ENCODE measurements around the gene MCRIP2.

The MCRIP2 gene

DNA sequence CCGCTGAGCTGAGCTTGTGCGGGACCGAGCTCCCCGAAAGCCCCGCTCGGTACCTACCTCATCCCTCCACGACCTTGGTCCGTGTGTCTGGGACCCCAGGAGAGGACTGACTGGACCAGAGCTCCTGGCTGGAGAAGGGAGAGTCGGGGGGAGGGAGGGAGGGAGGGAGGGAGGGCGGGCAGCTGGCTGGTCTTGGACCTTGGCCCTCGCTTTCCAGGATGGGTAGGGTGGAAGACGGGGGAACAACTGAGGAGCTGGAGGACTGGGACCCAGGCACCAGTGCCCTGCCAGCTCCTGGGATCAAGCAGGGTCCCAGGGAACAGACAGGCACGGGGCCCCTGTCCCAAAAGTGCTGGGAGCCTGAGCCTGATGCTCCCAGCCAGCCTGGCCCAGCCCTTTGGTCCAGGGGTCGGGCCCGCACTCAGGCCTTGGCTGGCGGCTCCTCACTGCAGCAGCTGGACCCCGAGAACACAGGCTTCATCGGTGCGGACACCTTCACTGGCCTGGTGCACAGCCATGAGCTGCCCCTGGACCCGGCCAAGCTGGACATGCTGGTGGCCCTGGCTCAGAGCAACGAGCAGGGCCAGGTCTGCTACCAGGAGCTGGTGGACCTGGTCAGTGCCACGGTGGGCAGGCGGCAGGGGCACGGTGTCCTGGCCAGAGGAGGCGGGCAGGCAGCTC, 34.4 kb downstream of the MCRIP2 start:
- Histone ChIP-seq H3K36me3 (ENCODE audit: control insufficient read depth, insufficient read depth, low read length) (peaks cover 29% of the 10 kb centered on the region), H3K27ac (ENCODE audit: insufficient read depth, low read length, poor library complexity, severe bottlenecking) (no peak overlapping the region), H3K27me3 (replicated peaks; ENCODE audit: control insufficient read depth, insufficient read depth, low read length, poor library complexity, severe bottlenecking) (no peaks in the 10 kb centered on the region), H3K4me3 (ENCODE audit: insufficient read depth, low read depth, low read length, poor library complexity, severe bottlenecking) (no peak overlapping the region), H3K4me1 (ENCODE audit: control insufficient read depth, insufficient read depth, low read length, poor library complexity, severe bottlenecking) (peaks cover 31% of the 10 kb centered on the region), H3K9me3 (ENCODE audit: control insufficient read depth, low read length) (no peaks in the 10 kb centered on the region)
- DNase-seq, result no peak

DNA sequence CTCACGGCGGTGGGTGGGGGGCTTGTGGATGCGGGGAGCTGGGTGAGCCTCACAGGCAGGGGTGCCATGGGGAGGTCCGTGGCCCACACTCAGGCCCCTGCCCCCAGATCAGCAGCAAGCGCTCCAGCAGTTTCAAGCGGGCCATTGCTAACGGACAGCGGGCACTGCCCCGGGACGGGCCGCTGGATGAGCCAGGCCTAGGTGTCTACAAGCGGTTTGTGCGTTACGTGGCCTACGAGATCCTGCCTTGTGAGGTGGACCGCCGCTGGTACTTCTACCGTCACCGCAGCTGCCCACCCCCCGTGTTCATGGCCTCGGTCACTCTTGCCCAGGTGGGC, 34.9 kb downstream of the MCRIP2 start:
- H3K4me1 ChIP-seq (ENCODE audit: control insufficient read depth, insufficient read depth, low read length, poor library complexity, severe bottlenecking), result peaks cover 35% of the 10 kb centered on the region
- H3K4me3 ChIP-seq (ENCODE audit: insufficient read depth, low read depth, low read length, poor library complexity, severe bottlenecking), result no peak overlapping the region
- H3K9me3 ChIP-seq (ENCODE audit: control insufficient read depth, low read length), result no peaks in the 10 kb centered on the region
- no peak for DNase-seq
- no peak overlapping the region for H3K27ac ChIP-seq (ENCODE audit: insufficient read depth, low read length, poor library complexity, severe bottlenecking)
- no peaks in the 10 kb centered on the region for H3K27me3 ChIP-seq (replicated peaks; ENCODE audit: control insufficient read depth, insufficient read depth, low read length, poor library complexity, severe bottlenecking)
- H3K36me3 ChIP-seq (ENCODE audit: control insufficient read depth, insufficient read depth, low read length), result peaks cover 26% of the 10 kb centered on the region

DNA sequence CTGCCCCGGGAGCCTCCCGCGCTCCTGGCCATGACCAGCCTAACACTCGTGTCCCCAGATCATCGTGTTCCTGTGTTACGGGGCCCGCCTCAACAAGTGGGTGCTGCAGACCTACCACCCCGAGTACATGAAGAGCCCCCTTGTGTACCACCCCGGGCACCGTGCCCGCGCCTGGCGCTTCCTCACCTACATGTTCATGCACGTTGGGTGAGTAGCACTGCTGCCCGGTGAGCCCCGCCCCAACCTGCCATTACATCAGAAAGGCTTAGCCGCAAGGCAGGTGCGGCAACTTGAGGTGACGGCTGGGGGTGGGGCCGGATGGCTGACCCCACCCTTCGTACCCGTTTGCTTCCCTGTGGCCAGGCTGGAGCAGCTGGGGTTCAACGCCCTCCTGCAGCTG, 35.3 kb downstream of the MCRIP2 start:
- Histone ChIP-seq H3K27ac (ENCODE audit: insufficient read depth, low read length, poor library complexity, severe bottlenecking) (no peak overlapping the region), H3K9me3 (ENCODE audit: control insufficient read depth, low read length) (no peaks in the 10 kb centered on the region), H3K4me3 (ENCODE audit: insufficient read depth, low read depth, low read length, poor library complexity, severe bottlenecking) (no peak overlapping the region), H3K36me3 (ENCODE audit: control insufficient read depth, insufficient read depth, low read length) (peaks cover 26% of the 10 kb centered on the region), H3K4me1 (ENCODE audit: control insufficient read depth, insufficient read depth, low read length, poor library complexity, severe bottlenecking) (peaks cover 35% of the 10 kb centered on the region), H3K27me3 (replicated peaks; ENCODE audit: control insufficient read depth, insufficient read depth, low read length, poor library complexity, severe bottlenecking) (no peaks in the 10 kb centered on the region)
- DNase-seq, result peak in 2 of 3 donors; percentile 28 to 40

DNA sequence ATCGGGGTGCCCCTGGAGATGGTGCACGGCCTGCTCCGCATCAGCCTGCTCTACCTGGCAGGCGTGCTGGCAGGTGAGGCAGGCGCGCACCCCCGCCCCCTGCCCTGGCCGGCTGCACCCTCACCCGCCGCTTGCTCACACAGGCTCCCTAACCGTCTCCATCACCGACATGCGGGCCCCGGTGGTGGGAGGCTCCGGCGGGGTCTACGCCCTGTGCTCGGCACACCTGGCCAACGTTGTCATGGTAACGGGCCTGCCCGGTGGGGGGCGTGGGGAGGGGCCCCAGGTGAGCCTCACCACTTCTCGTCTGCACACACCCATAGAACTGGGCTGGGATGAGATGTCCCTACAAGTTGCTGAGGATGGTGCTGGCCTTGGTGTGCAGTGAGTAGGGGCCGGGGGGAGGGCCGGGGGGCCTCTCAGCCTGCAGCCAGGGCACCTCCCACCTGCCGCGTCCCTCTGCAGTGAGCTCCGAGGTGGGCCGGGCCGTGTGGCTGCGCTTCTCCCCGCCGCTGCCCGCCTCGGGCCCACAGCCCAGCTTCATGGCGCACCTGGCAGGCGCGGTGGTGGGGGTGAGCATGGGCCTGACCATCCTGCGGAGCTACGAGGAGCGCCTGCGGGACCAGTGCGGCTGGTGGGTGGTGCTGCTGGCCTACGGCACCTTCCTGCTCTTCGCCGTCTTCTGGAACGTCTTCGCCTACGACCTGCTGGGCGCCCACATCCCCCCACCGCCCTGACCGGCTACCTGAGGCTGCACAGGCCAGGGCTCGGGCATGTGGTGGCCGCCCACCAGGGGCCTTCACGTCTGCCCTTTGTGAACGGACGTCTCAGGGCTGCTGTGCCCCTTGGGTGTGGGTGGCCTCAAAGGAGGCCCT, 35.9 kb downstream of the MCRIP2 start:
- Histone ChIP-seq H3K4me1 (ENCODE audit: control insufficient read depth, insufficient read depth, low read length, poor library complexity, severe bottlenecking) (peaks cover 35% of the 10 kb centered on the region), H3K27me3 (replicated peaks; ENCODE audit: control insufficient read depth, insufficient read depth, low read length, poor library complexity, severe bottlenecking) (no peaks in the 10 kb centered on the region), H3K9me3 (ENCODE audit: control insufficient read depth, low read length) (no peaks in the 10 kb centered on the region), H3K27ac (ENCODE audit: insufficient read depth, low read length, poor library complexity, severe bottlenecking) (no peak overlapping the region), H3K4me3 (ENCODE audit: insufficient read depth, low read depth, low read length, poor library complexity, severe bottlenecking) (no peak overlapping the region), H3K36me3 (ENCODE audit: control insufficient read depth, insufficient read depth, low read length) (peaks cover 23% of the 10 kb centered on the region)
- no peak for DNase-seq

DNA sequence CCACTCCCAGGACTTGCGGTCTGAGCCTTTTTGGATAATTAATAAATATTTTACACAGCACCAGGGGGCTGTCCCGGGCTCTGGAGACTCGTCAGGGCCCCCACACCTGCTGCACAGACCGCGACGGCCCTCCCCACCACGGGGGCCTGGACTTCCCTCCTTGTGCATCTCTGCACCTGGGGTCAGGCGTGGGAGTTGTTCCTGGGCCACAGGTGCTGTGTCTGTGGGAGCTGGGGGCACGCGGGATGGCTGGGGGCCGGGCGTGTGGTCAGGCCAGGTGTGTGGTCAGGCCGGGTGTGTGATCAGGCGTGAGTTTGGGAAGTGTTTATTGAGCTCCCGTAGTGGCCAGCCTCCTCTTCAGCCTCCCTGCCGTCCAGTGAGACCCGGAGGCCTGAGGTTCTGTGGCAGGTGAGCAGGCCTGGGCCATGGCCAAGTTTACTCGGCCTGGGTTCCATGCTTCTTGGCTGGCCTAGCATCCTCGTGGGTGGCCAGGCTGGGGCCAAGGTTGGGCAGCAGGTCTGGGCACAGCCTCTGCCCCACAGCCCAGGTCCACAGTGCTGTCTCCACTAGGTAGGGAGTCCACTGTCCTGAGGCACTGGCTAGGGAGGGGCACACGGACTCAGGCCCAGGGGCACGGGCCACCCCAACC, 36.7 kb downstream of the MCRIP2 start:
- Histone ChIP-seq H3K4me3 (ENCODE audit: insufficient read depth, low read depth, low read length, poor library complexity, severe bottlenecking) (no peak overlapping the region), H3K27ac (ENCODE audit: insufficient read depth, low read length, poor library complexity, severe bottlenecking) (no peak overlapping the region), H3K27me3 (replicated peaks; ENCODE audit: control insufficient read depth, insufficient read depth, low read length, poor library complexity, severe bottlenecking) (no peaks in the 10 kb centered on the region), H3K4me1 (ENCODE audit: control insufficient read depth, insufficient read depth, low read length, poor library complexity, severe bottlenecking) (peaks cover 42% of the 10 kb centered on the region), H3K36me3 (ENCODE audit: control insufficient read depth, insufficient read depth, low read length) (peaks cover 16% of the 10 kb centered on the region), H3K9me3 (ENCODE audit: control insufficient read depth, low read length) (no peaks in the 10 kb centered on the region)
- no peak for DNase-seq

DNA sequence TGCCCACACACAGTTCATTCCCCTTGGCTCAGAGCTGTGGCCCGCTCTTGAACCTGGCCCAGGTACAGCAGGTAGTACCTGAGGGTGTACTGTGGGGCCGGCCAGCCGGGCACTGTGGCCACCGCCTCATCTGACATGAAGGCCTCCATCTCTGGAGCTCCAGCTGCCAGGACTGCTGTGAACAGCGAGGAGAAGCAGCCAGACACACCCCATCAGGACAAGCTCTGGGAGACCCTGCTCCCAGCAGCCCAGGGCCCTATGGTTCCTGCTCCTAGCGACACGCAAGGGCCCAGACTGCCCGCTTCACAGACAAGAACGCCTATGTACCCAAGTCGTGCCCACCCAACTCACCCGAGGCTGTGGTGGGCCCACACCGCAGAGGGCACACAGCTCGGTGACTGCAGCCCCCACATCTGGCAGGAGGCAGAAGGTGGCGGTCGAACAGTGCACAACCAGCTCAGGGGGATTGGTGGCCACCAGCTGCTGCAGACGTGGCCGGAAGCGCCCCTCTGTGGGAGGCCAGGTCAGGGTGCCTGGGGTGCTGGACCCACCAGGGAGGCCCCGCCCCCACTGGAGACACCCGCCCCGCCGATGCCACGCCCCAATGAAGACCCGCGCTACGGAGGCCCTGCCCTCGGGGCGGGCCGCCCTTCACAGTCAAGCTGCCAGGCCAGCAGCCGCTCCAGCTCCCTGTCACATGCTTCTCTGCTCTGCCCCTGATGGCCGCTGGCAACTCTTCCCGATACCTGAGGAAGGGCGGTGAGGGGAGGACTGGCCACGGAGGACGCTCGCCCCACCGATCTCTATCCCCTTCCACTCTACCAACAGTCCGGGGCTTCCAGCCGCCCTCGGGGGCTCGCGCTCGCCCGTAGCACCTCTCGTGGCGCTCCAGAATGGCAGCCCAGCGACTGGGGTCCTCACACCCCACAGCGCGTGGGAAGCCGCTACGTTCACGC, 37.5 kb downstream of the MCRIP2 start:
- Histone ChIP-seq H3K27me3 (replicated peaks; ENCODE audit: control insufficient read depth, insufficient read depth, low read length, poor library complexity, severe bottlenecking) (no peaks in the 10 kb centered on the region), H3K27ac (ENCODE audit: insufficient read depth, low read length, poor library complexity, severe bottlenecking) (peak overlapping the region; percentile 53), H3K9me3 (ENCODE audit: control insufficient read depth, low read length) (no peaks in the 10 kb centered on the region), H3K4me1 (ENCODE audit: control insufficient read depth, insufficient read depth, low read length, poor library complexity, severe bottlenecking) (peaks cover 47% of the 10 kb centered on the region), H3K36me3 (ENCODE audit: control insufficient read depth, insufficient read depth, low read length) (peaks cover 10% of the 10 kb centered on the region), H3K4me3 (ENCODE audit: insufficient read depth, low read depth, low read length, poor library complexity, severe bottlenecking) (peak overlapping the region; percentile 49)
- peak; percentile 29 to 50 (median 34) for DNase-seq

DNA sequence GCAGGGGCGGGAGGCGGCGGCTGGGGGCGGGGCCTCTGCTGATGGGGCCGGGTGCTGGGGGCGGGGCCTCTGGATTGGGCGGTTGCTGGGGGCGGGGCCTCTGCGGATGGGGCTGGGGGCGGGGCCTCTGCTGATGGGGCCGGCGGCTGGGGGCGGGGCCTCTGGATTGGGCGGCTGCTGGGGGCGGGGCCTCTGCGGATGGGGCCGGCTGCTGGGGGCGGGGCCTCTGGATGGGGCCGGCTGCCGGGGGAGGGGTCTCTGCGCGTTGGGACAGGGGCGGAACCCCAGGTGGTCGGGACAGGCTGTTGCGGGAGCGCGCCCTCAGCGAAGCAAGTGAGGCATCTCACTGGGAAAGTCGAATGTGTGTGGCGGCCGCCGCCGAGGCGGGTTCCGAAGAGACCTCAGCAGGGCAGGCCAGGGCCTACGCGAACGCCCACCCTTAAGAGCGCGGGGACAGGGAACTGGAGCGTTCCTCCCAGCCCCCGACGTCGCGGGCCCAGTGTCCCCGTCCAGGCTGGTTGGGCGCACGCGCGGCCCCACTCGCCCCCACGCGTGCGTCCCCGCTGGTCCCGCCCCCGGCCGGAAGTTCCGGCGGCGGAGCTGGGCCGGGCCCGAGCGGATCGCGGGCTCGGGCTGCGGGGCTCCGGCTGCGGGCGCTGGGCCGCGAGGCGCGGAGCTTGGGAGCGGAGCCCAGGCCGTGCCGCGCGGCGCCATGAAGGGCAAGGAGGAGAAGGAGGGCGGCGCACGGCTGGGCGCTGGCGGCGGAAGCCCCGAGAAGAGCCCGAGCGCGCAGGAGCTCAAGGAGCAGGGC, 38.4 kb downstream of the MCRIP2 start, which contains the start of gene STUB1:
Gene STUB1 (plus strand): TSS at position 597 of the 811 bp plus-strand sequence. CDS start 116 bp downstream, at position 713.
- Histone ChIP-seq H3K27ac (ENCODE audit: insufficient read depth, low read length, poor library complexity, severe bottlenecking) (peak within 1 kb of the TSS; percentile 67), H3K36me3 (ENCODE audit: control insufficient read depth, insufficient read depth, low read length) (peaks cover 10% of the 10 kb centered on the region), H3K4me1 (ENCODE audit: control insufficient read depth, insufficient read depth, low read length, poor library complexity, severe bottlenecking) (peaks cover 52% of the 10 kb centered on the region), H3K9me3 (ENCODE audit: control insufficient read depth, low read length) (no peaks in the 10 kb centered on the region), H3K4me3 (ENCODE audit: insufficient read depth, low read depth, low read length, poor library complexity, severe bottlenecking) (peak within 1 kb of the TSS; percentile 65), H3K27me3 (replicated peaks; ENCODE audit: control insufficient read depth, insufficient read depth, low read length, poor library complexity, severe bottlenecking) (no peaks in the 10 kb centered on the region)
- peak; percentile 78 to 84 (median 83) for DNase-seq

DNA sequence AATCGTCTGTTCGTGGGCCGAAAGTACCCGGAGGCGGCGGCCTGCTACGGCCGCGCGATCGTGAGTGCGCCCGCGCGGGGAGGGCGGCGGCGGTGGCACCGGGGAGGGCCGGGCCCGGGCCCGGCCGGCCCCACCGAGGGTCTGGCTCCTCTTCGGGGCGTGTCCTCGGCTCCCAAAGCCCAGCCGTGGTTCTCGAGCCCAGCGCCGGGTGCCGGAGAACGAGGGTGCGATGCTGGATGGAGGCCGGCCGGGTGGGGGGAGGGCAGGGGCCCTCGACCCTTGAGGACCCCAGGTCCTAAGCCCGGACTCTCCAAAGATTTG, 39.0 kb downstream of the MCRIP2 start:
- Histone ChIP-seq H3K27me3 (replicated peaks; ENCODE audit: control insufficient read depth, insufficient read depth, low read length, poor library complexity, severe bottlenecking) (no peaks in the 10 kb centered on the region), H3K27ac (ENCODE audit: insufficient read depth, low read length, poor library complexity, severe bottlenecking) (peak overlapping the region; percentile 67), H3K4me1 (ENCODE audit: control insufficient read depth, insufficient read depth, low read length, poor library complexity, severe bottlenecking) (peaks cover 54% of the 10 kb centered on the region), H3K36me3 (ENCODE audit: control insufficient read depth, insufficient read depth, low read length) (peaks cover 10% of the 10 kb centered on the region), H3K9me3 (ENCODE audit: control insufficient read depth, low read length) (no peaks in the 10 kb centered on the region), H3K4me3 (ENCODE audit: insufficient read depth, low read depth, low read length, poor library complexity, severe bottlenecking) (peak overlapping the region; percentile 65)
- no peak for DNase-seq
